Right lung (tissue), 5 donors: ENCODE measurements around the gene BCAS3. TPM values are rescaled to one million over a fixed set of nuclear protein-coding genes. Genes with fewer than 3 reads are reported as not detected.

Source experiments
- DNase-seq, 2 donors: peaks; one replicate each; pipeline ENCODE4 v3.0.0-alpha.2; 2013
- polyA plus RNA-seq, 5 donors: library from polyadenylated mRNA; unstranded; fragments of 120-200 nt; gene quantifications; one replicate each; pipeline versions ENCODE4 v1.2.1 to v1.2.3, GENCODE V29; 2013; ENCODE audit warnings: inconsistent platforms in 1 of 5, low replicate concordance in 1 of 5; ENCODE audit not compliant: insufficient read length in 5 of 5, insufficient read depth in 1 of 5

Gene BCAS3
- polyA plus RNA-seq, 5 donors: 21.9 to 29.2 (median 27.8) TPM

DNA sequence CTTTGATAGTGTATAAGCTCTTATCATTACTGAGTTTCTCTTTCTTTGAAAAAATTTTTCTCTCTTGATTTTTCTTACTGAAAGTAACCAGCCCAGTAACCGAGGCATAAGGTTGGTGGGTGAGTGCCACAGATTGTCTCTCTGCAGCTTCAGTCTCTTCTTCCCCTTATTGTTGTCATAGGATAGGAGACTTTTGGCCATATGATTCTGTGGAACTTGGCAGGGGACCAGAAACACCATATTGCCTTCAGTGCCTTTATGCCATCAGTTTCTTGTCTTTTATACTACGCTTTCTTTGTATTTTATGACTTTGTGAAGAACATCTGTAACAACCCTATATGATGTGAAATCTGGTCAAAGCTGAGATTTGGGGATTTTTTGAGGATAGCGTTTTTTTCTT, 380.4 kb downstream of the BCAS3 start:
- DNase-seq: no peak

DNA sequence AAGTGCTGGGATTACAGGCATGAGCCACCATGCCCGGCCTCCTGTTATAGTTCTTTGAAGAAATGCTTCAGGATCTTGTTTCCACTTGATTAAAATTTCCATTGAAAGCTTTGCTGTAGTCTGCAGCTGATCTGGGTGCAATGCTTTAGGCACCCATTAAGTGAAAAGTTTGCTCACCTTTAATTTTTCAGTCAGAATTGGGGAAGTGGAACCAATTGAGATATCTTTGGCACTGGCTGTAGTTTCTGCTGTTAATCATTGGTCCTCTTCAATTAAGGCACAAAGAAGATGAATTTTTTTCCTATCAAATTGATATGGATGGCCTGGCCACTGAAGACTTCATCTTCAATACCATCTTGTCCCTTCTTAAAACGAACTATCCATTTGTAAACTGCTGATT, 385.9 kb downstream of the BCAS3 start:
- DNase-seq: no peak

DNA sequence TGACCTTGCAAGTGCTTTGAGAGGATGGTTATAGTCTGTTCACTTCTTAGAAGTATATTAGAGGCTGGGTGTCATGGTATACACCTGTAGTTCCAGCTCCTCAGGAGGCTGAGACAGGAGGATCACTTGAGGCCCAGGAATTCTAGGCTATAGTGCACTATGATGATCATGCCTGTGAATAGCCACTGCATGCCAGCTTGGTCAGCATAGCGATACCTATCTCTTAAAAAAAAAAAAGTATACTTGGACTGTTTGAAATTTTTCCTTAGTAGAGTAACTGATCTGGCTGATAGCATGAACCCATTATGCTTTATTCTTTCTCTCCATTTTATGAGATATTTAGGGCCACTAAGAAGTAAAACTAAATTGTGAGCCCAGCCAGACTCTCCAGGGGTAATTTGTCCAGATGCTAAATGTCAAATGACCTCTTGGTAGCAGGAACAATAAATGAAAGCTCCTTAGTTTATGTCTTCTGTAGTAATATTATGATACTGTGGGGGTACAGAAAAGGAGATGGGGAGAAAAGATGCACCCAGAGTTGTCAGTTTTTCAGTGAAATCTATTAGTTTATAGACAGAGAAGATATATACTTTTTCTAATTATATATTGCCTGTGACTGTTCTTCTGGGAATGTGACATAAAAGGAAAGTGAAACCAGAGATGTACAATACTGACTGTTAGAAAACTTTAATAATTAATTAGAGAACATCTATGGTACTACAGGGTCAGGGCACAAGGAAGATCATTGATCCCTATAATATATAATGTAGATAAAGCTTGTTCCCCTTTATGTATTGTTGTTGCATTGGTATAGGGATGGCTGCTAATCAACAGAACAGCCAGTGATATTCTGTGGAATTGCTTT, 386.7 kb downstream of the BCAS3 start:
- DNase-seq: no peak

DNA sequence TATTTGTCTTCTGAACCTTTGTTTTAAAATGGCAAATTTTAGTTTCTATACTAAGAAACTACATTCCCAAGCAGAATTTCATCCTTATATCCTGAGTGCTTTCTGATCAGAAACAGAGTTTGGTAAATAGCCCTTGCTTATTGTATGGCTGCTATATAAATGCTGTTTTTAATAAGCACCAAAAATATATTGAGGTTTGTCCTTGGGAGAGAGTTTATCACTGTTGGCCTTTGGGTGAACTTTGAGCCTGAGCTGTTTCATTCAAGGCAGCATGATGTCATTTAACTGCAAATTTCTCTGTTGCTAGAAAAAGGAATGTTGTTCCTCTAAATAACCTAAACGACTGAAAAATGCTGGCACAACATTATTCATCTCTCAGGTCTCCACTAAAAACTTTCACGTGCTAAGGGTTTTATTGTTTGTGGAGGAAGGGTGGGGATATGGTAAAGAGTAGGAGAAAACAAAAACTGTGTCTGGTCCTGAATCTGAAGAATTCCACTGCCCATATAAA, 387.7 kb downstream of the BCAS3 start:
- DNase-seq: peak; percentile 45 to 46

DNA sequence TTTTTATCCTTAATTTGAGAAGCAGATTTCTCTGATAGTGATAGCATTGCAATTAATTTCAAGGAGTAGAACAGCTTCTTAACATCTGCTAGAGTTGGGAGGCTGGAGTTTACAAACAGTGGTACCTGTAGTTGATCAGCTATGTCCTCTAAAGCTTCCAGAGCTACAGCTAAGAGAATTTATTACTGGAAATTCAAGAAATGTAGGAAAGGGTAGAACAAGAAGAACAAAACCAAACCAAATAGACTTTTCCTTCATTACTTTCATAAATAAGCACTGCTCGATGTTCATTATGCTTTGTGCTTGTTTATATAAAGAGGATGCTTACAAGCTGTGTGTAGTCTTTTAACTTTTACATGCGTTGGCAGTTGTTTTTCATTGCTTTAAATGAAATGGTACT, 388.4 kb downstream of the BCAS3 start:
- DNase-seq: no peak

DNA sequence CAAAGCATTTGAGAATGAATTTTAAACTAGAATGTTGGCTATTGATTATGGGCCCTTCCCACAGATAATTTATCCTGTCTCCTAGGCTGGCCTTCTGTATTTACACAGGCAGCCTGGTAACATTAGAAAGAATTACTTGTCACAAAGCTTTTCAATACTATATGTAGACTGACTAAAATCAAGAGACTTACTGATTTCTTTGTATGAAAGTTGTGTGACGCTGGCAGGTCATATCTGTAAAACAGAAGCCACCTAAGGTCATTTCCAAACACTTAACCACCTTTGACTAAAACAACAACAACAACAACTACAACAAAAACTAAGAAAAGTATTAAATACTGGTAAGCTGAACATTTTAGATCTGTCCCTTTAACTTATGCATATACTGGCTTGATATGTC, 393.0 kb downstream of the BCAS3 start:
- no peak for DNase-seq

DNA sequence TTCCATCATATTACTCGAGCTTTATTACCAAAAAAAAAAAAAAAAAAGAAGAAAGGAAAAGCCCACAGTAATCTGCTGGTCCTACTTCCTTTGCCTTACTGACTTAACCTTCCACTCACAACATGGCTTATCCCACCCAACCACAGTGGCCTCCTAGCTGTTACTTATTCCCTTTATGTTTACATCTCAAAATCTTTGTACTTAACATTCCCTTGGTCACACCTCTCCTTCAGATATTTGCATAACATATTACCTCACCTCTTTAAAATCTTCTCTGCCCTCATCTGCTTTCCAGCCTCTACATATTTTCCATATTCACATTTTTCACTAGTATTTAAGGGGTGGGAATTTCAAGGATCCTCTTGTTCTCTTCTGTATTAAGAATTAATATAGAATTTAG, 395.0 kb downstream of the BCAS3 start:
- DNase-seq: no peak

DNA sequence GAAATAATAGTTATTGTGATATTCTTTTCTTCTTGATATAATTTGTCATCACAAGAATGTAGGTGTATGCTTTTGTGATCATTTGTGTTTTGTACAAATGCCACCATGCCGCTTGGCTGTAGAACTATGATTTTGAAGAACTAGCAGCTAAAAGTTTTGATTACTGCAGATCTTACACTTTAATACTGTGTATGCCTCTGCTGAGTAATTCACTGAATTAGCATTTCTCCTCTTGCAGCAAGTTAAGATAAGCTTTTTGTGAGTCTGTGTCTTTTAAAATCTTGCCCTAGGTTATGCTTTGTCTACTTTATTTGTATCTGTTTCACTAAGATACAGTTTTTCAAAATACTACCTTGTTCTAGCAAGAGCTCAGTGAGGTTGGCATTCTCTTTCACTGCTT, 395.5 kb downstream of the BCAS3 start:
- DNase-seq: no peak

DNA sequence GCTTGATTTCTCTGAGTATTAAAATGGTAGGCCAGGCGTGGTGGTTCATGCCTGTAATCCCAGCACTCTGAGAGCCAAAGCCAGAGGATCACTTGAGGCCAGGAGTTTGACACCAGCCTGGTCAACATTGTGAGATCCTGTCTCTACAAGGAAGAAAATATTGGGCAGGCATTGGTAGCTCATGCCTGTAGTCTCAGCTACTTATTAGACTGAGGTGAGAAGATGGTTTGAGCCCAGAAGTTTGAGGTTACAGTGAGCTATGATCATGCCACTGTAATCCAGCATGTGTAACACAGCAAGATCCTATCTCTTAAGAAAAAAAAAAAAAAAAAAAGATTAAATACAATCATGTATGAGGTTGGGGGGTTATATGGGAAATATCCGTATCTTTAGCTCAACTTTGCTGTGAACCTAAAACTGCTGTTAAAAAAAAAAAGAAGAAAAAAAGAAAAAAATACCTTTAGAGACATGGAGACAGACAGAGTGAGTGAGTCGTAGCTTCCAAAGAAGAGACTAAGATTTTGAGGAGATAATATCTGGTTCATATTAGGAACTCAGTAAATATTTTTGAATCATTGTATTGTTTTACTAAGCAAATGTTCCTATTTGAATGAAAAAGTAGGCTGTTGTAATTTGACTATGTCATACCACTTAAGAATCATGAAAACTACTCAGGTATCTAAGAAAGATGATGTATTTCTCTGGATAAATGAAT, 396.3 kb downstream of the BCAS3 start:
- DNase-seq: no peak

DNA sequence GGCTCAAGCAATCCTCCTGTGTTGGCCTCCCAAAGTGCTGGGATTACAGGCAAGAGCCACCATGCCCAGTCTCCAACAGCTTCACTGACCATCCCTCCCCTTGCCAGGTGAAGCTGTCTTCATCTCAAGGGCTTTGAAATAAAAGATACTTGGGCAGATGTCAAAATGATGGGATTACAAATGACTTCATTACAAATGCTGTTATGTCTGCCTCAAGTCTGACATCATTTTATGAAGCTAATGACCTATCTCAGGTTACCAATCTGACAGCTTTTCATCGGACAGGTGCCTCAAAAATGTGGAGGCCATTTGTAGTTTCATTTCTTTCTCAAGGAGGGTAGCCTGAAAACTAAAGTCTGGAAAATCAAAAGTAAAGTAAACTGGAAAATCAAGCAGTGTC, 398.3 kb downstream of the BCAS3 start:
- DNase-seq: no peak

DNA sequence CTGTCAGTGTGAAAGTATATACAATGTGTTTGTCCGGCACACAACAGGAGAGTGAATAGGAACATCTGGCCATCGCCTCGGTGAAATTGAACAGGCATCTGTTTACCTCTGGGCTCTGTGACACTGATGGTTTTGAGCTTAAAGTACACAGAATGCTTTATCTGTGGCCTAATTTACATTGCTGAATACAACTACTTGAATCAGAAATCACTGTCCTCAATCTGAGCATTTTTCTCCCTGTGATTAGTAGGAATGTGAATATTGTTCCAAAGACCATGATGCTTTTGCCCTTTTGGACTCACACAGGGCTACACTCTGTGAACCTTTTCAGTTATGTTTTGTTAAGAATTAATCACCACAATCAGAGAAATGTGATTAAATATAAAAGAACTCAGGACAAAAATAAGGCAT, 399.0 kb downstream of the BCAS3 start:
- no peak for DNase-seq

DNA sequence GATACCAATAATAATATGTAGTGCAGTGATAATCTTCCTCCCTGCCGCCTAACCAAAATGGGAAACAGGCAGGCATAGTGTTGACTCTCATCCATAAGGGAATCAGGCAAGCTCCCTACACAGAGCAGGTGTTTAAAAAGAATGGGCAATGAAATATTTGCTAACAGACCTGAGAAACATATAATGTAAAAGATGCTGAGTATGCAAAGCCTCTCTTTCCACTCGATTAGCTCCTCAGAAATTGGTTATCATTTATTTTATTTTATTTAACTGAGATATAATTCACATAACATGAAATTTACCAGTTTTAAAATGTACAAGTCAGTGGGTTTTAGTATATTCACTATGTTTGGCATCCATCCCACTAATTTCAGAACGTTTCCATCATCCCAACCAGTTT, 404.3 kb downstream of the BCAS3 start:
- no peak for DNase-seq

DNA sequence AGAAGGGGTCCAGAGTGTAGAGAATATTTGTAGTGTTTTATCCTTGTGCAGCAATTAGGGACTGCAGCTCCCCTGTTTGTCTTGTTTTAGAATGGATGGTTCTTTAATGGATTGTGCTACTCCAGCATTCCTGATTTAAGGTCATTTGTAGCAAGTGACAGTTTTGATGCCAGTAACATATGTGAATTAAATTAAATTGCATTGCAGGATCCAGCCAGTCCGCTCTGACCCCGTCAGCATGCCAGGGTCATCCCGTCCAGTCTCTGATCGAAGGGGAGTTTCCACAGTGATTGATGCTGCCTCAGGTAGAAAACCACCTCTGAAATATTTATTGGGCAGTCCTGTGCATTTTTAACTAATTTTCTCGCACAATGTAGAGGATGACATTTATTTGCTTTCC, 406.6 kb downstream of the BCAS3 start:
- no peak for DNase-seq

DNA sequence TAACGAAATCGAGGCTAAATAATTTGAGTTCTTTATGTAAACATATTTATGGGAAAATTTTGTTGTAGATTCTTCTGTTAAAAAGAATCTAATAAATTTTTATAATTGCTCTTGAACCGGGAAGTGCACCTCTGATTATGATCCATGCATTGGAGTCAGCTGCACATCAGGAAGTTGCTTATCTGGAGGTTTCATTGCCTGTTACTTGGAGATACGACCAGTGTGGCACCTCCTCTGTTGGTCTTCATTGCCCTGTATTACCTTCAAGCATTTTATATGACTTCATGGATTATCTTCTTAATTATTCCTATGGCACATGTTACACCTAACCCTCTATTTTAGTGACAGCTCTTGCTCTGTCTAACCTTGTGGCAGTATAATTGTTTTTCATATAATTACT, 409.4 kb downstream of the BCAS3 start:
- no peak for DNase-seq

DNA sequence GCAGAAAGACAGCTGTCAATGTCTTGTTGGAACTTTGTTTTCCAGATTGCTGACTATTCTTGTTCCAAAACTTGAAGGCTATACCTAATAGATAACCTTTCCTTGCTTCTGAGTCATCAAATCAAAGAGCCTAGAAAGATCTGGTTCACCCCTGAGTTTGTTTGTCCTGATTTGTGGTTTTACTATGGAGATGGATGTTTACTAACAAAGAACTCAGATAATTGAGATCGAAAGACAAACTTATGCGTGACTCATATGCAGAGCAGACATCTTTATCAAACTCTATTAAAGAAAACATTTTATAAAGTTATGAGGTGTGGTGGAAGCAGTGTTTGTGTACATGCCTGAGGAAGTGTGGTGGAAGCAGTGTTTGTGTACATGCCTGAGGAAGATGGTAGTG, 410.9 kb downstream of the BCAS3 start:
- no peak for DNase-seq

DNA sequence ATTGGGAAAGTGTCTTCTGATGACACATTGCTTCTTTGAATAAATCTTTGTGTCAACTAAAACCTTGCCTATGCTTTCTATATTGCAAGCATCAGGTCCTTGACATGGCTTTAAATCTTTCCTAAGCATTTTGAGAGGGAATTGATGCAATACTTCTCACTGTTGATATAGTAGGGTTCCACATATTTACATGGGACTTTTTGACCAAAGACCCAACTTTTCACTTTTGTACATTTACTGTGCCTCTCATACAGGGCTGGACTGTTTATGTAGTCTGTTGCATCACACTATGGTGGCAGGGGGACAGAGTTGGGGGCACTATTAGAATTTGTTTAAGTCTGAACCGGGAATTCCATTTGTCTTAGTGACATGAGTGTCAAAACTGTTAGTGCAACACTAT, 413.4 kb downstream of the BCAS3 start:
- DNase-seq: no peak

DNA sequence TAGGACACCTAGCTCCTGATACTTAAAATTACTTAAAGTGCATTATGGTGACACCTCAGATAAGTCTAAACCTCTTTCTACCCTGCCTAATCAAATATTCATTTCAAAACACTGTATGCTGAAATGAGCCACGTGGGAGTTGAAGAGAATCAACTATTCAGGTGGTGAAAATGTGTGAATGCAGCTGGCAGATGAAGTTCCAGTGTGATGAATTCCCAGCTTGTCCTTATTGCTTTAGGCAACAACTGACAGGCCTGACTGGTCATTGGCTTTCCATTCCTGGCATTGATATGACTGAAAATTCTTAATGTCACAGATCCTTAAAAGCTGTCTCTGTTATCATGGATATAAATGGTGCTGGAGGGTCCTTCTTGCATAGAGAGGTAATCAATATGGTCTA, 420.1 kb downstream of the BCAS3 start:
- DNase-seq: no peak

DNA sequence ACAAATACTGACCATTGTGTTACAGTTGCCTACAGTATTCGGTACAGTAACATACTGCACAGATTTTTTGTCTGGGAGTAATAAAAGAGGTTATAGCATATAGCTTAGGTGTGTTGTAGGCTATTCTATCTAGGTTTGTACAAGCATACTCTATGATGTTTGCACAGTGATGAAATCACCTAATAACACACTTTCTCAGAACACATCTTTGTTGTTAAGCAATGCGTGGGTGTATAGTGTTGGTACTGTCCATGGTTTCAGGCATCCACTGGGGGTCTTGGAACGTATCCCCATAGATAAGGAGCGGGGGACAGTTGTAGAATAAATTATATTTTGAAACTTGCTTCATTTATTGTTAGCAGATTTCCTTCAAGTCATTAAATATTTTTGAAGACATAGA, 428.7 kb downstream of the BCAS3 start:
- no peak for DNase-seq

DNA sequence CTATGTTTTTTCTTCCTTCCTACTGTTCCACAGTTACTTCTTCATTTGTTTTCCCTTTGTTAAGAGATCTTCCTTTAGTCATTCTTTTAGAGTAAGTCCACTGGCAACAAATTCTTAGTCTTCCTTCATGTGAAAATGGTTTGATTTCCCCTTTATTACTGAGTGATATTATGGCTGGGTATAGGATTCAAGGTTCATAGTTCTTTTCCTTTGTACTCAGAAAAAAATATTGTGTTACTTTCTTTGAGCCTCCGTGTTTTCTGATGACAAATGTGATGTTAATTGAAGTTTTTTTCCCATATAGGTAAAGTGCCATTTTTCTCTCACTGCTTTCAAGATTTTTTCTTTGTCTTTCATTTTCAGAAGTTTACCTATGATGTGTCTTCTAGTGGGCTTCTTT, 438.9 kb downstream of the BCAS3 start:
- DNase-seq: no peak

DNA sequence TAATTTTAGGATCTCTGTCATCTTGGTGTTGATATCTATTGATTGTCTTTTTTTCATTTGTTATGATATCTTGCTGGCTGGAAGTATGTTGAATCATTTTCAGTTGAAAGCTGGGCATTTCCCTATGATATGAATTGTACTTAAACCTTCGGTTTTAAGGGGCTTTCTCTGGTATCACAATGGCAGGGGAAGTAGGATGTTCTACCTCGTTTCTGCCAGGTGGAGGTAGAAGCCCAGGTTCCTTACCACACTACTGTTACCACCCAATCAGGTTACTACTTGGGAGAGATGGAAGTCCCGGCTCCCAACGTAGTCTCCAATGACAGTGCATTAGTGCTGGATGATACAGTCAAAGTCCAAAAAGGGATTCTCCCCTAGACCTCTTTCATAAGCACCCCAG, 440.3 kb downstream of the BCAS3 start:
- DNase-seq: no peak

DNA sequence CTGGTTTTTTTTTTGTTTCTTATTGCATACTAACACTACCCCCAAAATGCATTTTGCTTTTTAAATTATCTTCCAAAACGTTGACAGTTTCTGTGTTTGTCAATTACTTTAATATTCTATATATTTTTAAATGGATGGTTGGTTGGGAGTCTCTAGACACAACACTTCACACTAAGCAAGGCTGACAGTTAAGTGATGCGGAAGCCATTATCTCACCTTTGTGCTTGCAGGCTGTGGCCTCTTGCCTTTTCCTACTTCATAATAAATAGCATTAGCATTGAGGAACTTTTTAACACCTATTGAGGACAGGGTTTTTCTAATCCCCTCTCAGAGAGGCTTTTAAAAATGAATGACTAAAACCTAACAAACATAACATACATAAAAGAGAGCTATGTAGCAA, 441.2 kb downstream of the BCAS3 start:
- no peak for DNase-seq

DNA sequence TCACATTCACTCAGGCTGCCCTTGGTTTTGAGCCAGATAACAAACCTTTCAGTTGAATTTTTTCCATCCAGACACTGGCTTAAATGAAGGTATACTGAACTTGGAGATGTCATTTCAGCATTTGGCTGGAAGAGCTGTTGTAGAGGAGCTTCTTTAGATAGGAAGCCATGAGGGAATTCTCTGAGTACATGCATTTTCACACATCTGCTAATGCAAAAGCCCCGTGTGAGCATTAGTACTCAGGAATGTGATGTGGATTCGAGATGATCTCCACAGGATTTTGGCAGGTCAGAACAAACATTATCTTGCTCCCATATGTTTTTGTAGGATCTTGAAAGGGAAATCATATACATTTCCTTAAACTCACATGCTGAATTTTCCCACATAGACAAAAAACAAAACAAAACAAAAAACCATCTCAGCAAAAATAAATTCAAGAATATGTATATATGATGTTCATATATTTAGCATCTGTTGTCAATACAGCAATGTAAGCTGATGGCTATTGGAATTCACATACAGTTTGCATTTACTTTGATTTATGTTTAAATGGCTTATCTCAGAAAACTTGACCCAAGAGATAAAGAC, 444.8 kb downstream of the BCAS3 start:
- DNase-seq: no peak

DNA sequence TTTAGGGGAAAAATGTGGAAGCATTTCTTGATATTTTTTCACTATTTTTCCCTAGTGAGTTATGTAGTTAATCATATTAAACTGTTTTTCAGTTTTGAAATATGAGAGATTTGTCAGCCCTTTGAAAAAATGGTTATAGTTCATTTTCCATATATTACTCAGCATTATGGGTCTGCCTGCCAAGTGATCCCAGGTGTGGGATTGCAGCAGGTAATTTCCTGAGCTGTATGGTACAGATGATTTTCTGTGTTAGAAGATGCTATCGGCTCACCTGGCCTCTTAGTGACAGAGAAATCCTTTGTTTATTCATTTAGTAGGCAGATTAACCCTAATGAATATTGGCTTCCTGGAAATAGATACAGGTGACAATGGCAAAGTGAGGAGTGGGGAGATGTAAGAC, 446.9 kb downstream of the BCAS3 start:
- no peak for DNase-seq
